ENCODE results near the gene HECTD3.
"Not testable (repeated sequence)": the region's sequence is repeated elsewhere in the genome, so short reads cannot be mapped to it uniquely, and the experiment has no call there.

HECTD3 gene

DNA sequence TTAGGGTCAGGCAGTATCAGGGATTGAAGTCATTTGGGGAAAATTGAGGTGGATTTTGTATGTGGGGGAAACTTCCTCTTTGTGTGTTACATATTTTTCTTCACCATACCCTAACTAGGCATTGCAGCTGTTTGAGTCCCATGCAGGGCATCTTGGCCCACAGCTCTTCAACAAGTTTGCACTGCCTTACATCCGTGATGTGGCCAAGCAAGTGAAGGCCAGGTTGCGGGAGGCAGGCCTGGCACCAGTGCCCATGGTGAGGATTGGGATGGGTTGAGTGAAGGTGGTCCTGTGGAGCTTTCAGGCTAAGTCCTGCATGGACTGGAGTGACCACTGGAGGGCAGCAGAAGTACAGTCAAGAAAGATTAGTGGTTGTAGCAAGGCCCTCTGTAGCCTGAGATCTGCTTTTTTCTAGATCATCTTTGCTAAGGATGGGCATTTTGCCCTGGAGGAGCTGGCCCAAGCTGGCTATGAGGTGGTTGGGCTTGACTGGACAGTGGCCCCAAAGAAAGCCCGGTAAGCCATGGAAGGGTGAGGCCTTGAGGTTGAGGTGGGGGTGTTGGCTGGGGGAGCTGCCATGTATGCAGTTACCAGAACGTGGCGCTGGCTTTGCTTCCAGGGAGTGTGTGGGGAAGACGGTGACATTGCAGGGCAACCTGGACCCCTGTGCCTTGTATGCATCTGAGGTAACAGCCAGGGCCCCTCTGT, 3.4 kb upstream of the HECTD3 start:
- peak; percentile 84 for DNase-seq (ENCODE audit: low spot score)

DNA sequence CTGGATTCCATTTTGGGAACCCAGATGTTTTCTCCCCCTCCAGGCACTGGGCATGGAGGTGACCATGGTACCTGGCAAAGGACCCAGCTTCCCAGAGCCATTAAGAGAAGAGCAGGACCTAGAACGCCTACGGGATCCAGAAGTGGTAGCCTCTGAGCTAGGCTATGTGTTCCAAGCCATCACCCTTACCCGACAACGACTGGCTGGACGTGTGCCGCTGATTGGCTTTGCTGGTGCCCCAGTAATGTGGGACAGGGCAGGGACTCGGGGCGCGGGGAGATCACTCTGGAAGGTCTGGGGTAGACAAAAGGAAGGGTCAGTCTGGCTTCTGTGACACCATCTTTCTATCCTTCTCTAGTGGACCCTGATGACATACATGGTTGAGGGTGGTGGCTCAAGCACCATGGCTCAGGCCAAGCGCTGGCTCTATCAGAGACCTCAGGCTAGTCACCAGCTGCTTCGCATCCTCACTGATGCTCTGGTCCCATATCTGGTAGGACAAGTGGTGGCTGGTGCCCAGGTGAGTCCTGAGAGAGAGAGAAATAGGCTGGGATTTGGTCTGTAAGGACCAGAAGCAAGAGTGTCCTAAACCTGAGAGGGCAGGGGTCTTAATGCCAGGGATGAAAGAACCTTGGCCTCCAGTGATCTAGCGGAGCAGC, 2.6 kb upstream of the HECTD3 start:
- no peak for DNase-seq (ENCODE audit: low spot score)

DNA sequence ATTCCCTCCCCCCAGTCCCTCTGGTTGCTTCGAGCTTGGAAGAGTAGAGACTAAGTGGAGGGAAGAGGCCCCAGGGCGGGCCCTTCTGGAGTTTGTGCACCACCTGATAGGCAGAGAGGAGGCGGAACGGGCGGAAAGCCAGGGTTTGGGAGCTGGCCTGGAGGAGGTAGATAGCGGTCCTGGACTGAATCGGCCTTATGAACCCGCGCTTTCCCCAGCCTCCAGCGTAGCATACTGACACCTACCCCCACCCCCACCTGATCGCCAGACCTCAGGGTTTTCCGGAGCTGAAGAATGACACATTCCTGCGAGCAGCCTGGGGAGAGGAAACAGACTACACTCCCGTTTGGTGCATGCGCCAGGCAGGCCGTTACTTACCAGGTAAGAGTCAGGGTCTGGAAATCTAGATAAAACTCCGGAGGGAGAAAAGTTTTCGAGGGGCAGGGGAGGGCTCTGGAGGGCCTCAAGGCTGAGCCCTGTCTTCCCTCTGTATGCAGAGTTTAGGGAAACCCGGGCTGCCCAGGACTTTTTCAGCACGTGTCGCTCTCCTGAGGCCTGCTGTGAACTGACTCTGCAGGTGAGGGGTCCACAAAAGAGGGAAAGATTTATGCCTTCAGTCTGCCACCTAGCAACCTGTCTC, 1.6 kb upstream of the HECTD3 start:
- DNase-seq (ENCODE audit: low spot score) = no peak

DNA sequence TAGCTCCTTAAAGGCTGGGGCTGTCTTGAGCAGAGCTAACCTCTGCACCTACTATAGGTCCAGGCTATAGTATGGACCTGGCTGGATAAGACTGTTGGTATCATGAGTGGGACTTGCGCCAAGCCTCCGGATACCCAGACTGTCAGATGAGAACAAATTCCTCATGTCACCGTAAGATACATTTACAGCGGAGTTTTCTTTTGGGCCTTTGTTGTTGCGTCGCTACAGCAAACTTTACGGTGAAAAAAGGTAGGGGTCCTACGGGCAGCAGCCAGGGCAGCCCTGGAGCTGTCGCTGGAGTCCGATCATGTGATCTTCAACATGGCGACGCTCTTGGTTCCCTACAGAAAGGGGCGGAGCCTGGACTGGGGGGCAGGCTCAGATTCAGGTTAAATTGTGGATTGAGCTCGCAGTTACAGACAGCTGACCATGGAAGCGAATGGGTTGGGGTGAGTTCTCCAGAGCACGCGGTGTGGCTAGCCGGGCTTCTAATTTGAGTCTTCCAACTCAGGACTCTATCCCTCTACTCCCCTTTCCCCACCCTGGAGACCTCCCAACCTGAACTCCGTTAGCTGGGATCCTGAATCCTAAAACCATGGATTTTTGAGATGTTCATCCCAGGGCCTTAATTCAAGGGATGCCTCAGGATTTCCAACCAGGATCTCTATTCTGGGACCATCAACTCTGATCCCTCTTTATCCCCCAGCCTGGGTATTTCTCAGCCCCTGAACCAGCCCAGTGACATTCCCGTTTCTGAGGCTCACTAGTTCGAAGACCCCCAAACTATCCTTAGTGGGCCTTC, 914 bp upstream of the HECTD3 start, which contains the start of gene UROD:
UROD (plus strand) TSS at position 418 of the 802 bp plus-strand sequence; CDS start at position 430, 12 bp downstream.
- DNase-seq (ENCODE audit: low spot score) = peak; percentile 96

DNA sequence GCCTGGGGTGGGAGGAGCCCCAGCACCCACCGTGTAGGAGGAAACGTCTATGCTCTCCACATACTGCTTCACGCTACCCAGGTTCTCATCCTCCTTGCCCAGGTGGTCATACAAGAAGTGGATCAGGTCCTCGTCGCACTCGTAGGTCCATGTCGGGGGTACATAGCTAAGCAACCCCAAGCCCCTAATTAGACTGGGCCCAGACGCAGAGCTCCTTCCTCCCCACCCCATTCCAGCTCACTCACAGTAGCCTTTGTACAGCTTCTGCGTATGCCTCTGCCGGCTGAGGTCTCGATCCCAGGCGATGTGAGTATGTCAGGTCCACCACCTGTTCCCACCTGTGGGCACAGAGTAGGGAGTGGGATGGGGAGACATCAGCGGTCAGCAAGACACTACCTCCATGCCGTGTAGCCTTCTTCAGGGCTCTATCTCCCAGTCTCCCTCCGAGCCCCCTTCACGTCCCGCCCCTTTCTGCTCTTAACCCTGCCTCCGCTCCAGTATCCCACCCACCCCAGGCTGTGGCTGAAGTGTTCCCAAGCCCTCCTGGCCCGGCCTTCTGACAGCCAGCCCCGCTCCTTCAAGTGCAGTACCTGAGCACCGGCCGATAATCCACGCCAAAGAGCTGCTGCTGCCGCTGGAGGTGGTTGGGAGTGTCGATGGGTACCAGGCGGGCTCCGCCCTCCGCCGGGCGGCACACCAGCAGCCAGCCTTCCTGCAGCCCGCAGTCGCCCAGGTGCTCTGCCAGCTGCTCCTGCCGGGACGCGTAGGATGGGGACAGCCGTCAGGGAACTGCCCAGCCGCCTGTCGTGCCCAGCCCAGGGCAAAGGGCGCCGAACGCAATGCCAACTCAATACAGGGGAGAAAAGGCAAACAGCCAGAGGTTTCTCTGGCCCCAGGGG, 919 bp downstream of the HECTD3 start:
- DNase-seq (ENCODE audit: low spot score) = no peak

DNA sequence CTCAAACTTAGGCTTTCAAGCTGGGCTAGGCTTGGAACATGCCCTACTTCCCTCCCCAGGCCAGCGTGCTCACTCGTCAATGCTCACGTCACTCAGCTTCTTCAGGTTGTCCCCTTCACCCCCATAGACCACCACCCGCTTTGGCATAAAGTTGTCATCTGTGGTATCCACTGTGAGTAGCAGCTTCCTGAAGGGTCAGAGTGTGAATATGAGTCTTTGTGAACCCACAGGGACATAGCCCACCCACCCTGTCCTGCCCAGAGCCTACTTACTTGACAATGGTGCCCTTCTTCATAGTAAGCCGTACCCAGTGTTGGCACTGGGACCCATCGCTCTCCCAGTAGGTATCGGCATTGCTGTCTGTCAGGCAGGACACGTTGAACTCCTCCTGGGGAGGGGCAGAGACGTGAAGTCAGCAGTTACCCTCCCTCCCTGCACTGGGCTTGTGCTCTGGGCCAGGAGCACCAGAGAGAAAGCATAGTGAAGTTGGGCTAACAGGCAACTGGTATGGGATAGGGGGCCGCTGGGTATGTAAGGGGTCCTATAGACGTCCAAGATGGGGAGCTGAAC, 1.7 kb downstream of the HECTD3 start:
- DNase-seq (ENCODE audit: low spot score) = no peak

DNA sequence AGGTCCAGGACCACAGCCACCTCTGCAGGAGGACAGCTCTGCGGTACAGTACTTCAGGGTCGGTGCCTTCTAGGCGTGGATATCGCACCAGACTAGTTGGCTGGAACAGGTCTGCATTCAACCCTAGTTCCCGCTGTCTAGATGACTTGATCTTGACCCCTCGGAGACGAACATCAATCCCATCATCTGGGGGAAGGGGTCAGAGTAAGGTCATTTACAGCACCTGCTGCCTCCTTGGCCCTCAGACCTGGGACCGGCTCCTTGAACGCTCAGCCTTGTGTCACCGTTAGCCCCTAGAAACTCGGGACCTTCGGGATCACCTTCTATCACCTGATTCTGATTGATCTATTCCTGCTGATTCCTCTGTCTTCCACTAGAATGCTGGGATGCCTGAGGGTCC, 2.6 kb downstream of the HECTD3 start:
- no peak for DNase-seq (ENCODE audit: low spot score)

DNA sequence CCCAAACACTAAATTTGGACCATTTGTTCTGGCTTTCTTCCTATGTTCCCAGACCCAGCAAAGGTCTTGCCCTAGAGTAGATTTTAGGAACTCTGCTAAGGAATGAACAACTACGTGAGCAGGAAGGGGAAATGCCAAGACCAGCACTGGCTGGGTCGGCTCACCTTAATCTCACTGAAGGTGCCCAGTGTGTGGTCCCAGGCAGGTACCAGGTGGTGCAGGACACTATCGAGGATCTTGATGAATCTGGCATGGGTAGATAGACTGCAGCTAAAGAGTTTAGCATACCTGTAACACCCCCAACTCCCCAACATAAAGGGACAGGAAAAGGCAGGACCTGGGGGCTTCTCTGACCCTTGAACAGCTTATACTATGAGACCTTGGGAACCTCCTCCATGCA, 3.0 kb downstream of the HECTD3 start:
- DNase-seq (ENCODE audit: low spot score) = no peak

DNA sequence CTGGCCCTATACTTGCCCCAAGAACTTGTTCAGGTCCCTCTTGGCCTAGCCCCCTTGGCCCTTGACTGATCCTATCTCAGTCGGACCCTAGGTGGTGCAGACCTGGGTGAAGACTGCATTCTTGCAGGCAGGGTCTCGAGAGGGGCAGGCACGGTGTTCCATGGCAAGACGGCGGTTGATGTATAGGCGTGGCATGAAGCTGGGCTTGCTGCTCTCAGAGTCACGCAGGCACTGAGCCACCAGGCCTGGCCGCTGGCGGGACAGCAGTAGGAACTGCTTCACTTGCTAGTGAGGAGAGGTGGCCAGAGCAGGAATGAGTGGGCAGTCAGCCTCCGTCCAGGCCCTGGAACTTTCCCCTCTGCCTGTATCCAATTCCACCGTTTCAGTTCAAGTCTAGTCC, 3.8 kb downstream of the HECTD3 start:
- DNase-seq (ENCODE audit: low spot score) = no peak

DNA sequence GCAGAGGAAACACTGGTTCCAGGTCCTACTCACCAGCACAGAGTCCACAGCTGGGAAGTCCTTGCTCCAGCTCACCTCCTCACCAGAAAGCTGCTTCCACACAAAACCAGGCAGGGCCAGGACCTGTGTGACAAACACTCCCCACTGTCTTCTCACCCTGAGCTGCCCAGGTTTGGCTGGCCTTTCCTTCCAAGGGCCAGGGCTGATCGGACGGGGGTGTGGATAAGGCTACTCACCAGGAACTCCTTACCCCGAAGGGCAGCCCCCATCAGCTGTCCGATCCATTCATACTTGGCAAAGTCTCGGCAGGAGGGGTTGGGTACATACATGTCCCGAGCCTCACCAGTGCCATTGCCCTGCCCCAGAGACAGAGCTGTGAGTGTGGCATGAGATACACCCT, 5.4 kb downstream of the HECTD3 start:
- no peak for DNase-seq (ENCODE audit: low spot score)

DNA sequence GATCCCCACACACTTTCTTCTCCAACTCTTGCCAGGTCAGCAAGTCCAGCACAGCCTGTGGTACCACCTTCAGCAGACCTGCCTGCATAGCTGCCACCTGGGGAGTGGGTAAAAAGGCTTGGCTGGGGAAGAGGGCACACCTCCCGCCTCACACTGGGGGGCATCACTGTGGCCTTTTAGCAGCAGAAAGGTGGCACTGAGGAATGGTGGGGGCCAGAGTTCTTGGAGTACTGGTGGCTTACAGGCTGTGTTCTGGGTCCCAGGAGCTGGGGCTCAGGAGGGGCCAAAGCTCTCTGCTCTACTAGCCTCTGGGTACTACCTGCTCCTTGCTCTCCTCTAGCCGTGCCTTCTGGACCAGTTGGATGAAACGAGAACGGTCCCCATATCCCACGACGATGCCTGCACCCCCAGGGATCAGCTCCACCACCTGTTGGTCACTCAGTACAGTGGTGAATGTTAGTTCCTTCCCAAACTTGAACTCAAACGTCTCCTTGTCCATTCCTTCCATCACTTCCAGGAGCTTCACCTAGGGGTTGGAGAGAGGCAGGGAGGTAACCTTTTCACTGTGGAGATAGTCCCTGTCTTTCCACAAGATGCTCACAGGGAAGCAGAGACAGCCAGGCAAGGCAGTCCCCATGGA, 6.7 kb downstream of the HECTD3 start:
- DNase-seq (ENCODE audit: low spot score) = no peak

DNA sequence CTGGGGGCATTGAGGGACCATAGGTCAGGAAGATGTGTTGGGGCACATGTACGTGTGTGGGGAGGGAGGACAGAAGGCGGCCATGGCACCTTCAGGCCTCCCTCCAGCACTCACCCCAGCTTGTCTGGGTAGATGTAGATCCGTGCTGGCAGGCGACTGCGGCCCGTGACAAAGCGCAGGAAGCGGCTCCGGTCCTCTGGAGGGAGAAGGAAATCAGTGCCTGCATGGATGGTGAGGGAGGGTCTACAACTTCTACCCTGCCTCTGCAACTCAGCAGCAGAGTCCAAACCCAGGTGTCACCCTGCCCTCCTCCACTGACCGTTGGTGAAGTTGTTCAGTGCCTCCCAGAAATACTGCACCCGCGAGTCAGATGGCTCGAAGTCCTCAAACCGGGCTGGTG, 7.4 kb downstream of the HECTD3 start:
- DNase-seq (ENCODE audit: low spot score) = no peak

DNA sequence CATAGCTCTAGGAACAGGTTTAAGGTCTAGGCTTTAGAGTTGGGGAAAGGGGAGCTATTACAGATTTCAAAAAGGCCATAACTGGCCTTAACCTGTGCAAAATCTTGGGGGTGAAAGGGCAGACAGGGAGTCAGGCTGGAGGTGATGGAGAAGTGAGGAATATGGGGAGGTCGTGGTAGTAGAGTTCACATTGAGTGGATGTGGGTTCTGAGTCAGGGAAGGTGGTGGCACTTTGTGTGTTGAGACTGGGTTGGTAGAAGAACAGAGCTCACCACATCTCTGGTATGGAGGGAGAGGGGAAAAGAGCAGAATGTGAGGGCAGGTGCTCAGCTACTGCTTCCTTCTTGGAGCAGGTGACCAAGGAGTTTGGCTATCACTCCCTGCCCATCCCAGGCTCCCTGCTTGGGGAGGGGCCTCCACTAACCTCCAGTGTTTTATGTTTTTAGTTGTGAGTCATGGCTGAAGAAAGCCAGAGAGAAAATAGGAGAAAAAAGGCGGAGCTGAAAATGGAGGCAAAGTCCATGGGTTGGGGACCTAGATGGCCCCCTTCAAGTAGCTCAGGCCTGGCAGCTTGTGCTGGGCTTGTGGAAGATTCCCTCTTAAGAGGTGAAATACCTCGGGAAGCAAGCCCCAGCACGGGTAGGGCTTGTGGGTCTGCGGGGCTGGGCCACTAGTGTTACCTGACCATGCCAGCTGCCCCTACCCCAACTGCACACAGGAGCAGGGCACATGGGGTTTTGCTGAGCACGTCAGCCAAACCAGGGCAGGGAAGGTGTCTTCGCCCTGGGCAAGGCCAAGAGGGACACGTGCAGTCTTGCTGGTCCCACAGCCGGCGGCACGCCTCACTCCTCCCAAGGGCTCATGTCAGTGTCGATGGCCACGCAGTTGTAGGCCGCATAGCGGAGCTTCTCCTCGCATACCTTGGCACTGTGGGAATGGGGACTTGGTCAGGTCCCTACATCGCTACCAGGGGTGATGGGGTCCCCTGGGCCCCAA, 8.2 kb downstream of the HECTD3 start:
- DNase-seq (ENCODE audit: low spot score) = no peak

DNA sequence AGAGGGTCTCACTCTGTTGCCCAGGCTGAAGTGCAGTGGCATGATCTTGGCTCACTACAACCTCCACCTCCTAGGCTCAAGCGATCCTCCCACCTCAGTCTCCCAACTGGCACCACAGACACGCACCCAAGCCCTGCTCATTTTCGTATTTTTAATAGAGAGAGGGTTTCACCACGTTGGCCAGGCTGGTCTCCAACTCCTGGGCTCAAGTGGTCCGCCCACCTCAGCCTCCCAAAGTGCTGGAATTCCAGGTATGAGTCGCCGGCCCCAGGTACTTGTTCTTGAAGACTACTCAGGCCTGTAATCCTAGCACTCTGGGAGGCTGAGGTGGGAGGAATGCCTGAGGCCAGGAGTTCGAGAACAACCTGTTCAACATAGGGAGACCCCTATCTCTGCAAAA, 9.5 kb downstream of the HECTD3 start:
- not testable (repeated sequence) for DNase-seq (ENCODE audit: low spot score)

DNA sequence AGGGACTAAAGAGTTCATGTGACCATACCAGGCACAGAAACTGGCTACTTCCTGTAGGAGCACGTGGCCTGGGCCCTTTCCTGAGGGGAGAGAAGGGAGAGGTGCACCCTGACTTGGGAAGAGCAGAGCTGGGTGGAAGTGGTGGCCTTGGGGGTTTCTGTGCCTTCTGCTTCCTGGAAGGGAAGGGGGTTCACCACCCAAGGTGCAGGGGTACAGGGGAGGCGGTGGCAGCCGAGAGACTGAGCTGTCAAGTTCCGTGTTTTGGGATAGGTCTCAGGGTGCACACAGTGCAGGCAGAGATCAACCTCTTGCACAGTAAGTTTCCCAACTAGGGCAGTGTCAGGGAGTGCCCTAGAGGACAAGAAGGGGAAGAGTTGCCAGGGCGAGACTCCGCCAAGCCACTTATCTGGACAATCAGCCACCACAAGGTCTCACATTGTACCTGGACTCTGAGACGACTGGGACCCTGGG, 10.1 kb downstream of the HECTD3 start:
- DNase-seq (ENCODE audit: low spot score) = no peak

DNA sequence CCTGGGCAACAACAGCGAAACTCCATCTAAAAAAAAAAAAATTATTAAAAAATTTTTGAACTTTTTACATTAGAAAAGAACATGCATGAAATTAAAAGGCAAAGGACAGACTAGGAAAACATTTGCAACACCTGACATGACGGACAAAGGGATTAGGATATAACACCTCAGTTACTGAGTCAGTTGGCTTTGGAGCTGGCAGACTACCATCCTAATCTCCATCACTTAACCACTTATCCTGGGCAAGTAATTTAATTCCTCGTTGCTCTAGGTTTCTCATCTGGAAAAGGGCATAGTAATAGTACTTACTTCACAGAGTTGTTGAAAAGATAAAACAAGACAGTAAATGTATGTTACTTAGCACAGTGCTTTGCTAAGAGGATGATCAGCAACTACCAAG, 11.9 kb downstream of the HECTD3 start:
- DNase-seq (ENCODE audit: low spot score) = no peak

DNA sequence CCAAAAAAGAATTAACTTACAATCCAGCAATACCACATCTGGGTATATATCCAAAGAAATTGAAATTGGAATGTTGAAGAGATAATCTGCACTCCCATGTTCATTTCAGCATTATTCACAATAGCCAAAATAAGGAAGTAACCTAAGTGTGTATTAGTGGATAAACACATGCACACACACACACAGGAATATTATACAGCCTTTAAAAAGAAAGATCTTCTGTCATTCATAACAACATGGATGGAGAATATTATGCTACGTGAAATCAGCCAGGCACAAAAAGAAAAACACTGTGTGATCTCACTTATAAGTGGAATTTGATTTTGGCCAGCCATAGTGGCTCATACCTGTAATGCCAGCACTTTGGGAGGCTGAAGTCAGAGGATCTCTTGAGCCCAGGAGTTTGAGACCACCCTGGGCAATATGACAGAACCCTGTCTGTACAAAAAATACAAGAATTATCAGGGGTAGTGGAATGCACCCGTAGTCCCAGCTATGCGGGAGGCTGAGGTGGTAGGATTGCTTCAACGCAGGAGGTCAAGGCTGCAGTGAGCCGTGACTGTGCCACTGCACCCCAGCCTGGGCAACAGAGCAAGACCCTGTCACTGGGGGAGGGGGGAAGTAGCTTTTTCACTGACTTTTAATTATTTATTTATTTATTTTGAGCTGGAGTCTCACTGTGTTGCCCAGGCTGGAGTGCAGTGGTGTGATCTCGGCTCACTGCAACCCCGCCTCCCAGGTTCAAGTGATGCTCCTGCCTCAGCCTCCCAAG, 15.5 kb downstream of the HECTD3 start:
- no peak for DNase-seq (ENCODE audit: low spot score)

DNA sequence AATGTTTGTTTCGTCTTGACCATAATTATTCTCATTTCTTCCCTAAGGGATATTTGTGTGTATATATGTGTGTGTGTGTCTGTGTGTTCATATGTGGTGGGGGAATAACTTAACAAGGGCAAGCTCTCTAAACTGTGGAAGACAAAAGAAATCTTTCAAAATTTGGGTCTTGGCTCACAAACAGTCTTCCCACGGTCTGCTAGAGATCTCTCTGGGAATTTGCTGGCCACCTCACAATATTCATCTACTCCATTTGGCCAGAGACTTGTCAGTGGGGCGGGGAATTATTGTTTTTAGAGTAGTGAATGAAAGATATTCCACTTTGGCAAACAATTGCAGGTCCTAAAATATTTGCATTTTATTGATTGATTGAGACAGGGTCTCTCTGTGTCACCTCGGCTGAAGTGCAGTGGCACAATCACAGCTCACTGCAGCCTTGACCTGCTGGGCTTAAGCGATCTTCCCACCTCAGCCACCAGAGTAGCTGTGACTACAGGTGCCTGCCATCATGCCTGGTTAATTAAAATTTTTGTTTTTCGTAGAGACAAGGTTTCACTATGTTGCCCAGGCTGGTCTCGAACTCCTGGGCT, 16.7 kb downstream of the HECTD3 start:
- DNase-seq (ENCODE audit: low spot score) = no peak
